HUES6 (cell line): ENCODE data around the gene THOC6.

Experiments
- H3K27ac ChIP-seq: 2 replicates; pipeline ENCODE4 v1.7.0; 2013; ENCODE audit warnings: low read depth, mild to moderate bottlenecking, low read length, inconsistent platforms
- H3K27me3 ChIP-seq: 2 replicates; pipeline ENCODE4 v1.6.1; 2013; ENCODE audit warnings: low read length; ENCODE audit not compliant: control insufficient read depth, insufficient read depth
- H3K36me3 ChIP-seq: 2 replicates; pipeline ENCODE4 v1.6.1; 2013; ENCODE audit warnings: low read length; ENCODE audit not compliant: control insufficient read depth, insufficient read depth
- H3K4me1 ChIP-seq: 2 replicates; pipeline ENCODE4 v1.6.1; 2013; ENCODE audit warnings: low read length; ENCODE audit not compliant: control insufficient read depth, insufficient read depth
- H3K4me3 ChIP-seq: 2 replicates; pipeline ENCODE4 v1.5.1; 2013; ENCODE audit warnings: low read depth, low read length
- H3K9ac ChIP-seq: one replicate; pipeline ENCODE4 v1.6.1; 2013; ENCODE audit warnings: mild to moderate bottlenecking, low read length
- H3K9me3 ChIP-seq: 2 replicates; pipeline ENCODE4 v1.6.1; 2013; ENCODE audit warnings: low read depth, low read length; ENCODE audit not compliant: control insufficient read depth, insufficient read depth

Gene THOC6

GRCh38 chr16:3008690-3009037 lies 15.2 kb upstream of the THOC6 start:
- H3K4me3 ChIP-seq, result peak overlapping the region; percentile 41
- H3K36me3 ChIP-seq, result no peaks in the 10 kb centered on the region
- H3K4me1 ChIP-seq, result peaks cover 67% of the 10 kb centered on the region
- peaks cover 35% of the 10 kb centered on the region for H3K27me3 ChIP-seq
- peak overlapping the region; percentile 95 for H3K9ac ChIP-seq
- H3K9me3 ChIP-seq, result no peaks in the 10 kb centered on the region
- H3K27ac ChIP-seq, result peak overlapping the region; percentile 95

- Histone ChIP-seq H3K27ac (peak overlapping the region; percentile 95), H3K4me1 (peaks cover 76% of the 10 kb centered on the region), H3K4me3 (peak overlapping the region; percentile 50), H3K9ac (peak overlapping the region; percentile 95), H3K36me3 (peaks cover 1% of the 10 kb centered on the region), H3K9me3 (no peaks in the 10 kb centered on the region), H3K27me3 (peaks cover 41% of the 10 kb centered on the region)
Observed at GRCh38 chr16:3009568-3010390, 14.1 kb upstream of the THOC6 start.

GRCh38 chr16:3010510-3010909 lies 13.3 kb upstream of the THOC6 start:
- H3K4me1 ChIP-seq, result peaks cover 77% of the 10 kb centered on the region
- H3K9me3 ChIP-seq, result no peaks in the 10 kb centered on the region
- no peak overlapping the region; the same call in 1 of the 2 replicates for H3K4me3 ChIP-seq
- peaks cover 8% of the 10 kb centered on the region for H3K36me3 ChIP-seq
- no peak overlapping the region for H3K9ac ChIP-seq
- H3K27ac ChIP-seq, result 0 out of 2 replicates have a peak overlapping the region, but pooled peaks have one; percentile 95
- peaks cover 38% of the 10 kb centered on the region for H3K27me3 ChIP-seq

- Histone ChIP-seq H3K9ac (peak overlapping the region; percentile 1), H3K27me3 (peaks cover 29% of the 10 kb centered on the region), H3K4me1 (peaks cover 69% of the 10 kb centered on the region), H3K27ac (no peak overlapping the region), H3K4me3 (peak overlapping the region; percentile 51), H3K36me3 (peaks cover 16% of the 10 kb centered on the region), H3K9me3 (no peaks in the 10 kb centered on the region)
Observed at GRCh38 chr16:3012246-3012645, 11.6 kb upstream of the THOC6 start.

- Histone ChIP-seq H3K9me3 (no peaks in the 10 kb centered on the region), H3K4me1 (peaks cover 62% of the 10 kb centered on the region), H3K27me3 (peaks cover 29% of the 10 kb centered on the region), H3K4me3 (peak within 1 kb of the TSS; percentile 51), H3K36me3 (peaks cover 16% of the 10 kb centered on the region), H3K9ac (peak within 1 kb of the TSS; percentile 53), H3K27ac (no peak within 1 kb of the TSS)
Observed at GRCh38 chr16:3012828-3013420, 10.9 kb upstream of the THOC6 start, which contains the start of gene CLDN9. Gene CLDN9 (plus strand): TSS chr16:3012923. CDS start chr16:3013363, 440 bp downstream.

- Histone ChIP-seq H3K27ac (no peak overlapping the region), H3K27me3 (peaks cover 29% of the 10 kb centered on the region), H3K9ac (peak overlapping the region; percentile 53), H3K9me3 (no peaks in the 10 kb centered on the region), H3K36me3 (peaks cover 16% of the 10 kb centered on the region), H3K4me3 (peak overlapping the region; percentile 51), H3K4me1 (peaks cover 62% of the 10 kb centered on the region)
Observed at GRCh38 chr16:3013491-3013951, 10.3 kb upstream of the THOC6 start.

GRCh38 chr16:3013998-3014690 lies 9.7 kb upstream of the THOC6 start:
- Histone ChIP-seq H3K4me1 (peaks cover 57% of the 10 kb centered on the region), H3K9ac (no peak overlapping the region), H3K27ac (no peak overlapping the region), H3K27me3 (peaks cover 29% of the 10 kb centered on the region), H3K4me3 (0 out of 2 replicates have a peak overlapping the region, but pooled peaks have one; percentile 51), H3K36me3 (peaks cover 16% of the 10 kb centered on the region), H3K9me3 (no peaks in the 10 kb centered on the region)

GRCh38 chr16:3014971-3015370 lies 8.9 kb upstream of the THOC6 start:
- Histone ChIP-seq H3K4me3 (no peak overlapping the region), H3K9me3 (no peaks in the 10 kb centered on the region), H3K27ac (no peak overlapping the region), H3K36me3 (peaks cover 16% of the 10 kb centered on the region), H3K27me3 (peaks cover 29% of the 10 kb centered on the region), H3K4me1 (peaks cover 52% of the 10 kb centered on the region), H3K9ac (no peak overlapping the region)

- Histone ChIP-seq H3K4me1 (peaks cover 46% of the 10 kb centered on the region), H3K9ac (no peak overlapping the region), H3K27ac (no peak overlapping the region), H3K27me3 (peaks cover 29% of the 10 kb centered on the region), H3K36me3 (peaks cover 16% of the 10 kb centered on the region), H3K4me3 (peak overlapping the region; percentile 22), H3K9me3 (no peaks in the 10 kb centered on the region)
Observed at GRCh38 chr16:3015865-3016521, 7.8 kb upstream of the THOC6 start.

- Histone ChIP-seq H3K9ac (peak overlapping the region; percentile 96), H3K27me3 (peaks cover 20% of the 10 kb centered on the region), H3K27ac (peak overlapping the region; percentile 98), H3K4me3 (peak overlapping the region; percentile 86), H3K4me1 (peaks cover 44% of the 10 kb centered on the region), H3K9me3 (no peaks in the 10 kb centered on the region), H3K36me3 (peaks cover 23% of the 10 kb centered on the region)
Observed at GRCh38 chr16:3017344-3017743, 6.5 kb upstream of the THOC6 start.
